Posterior cingulate gyrus (tissue), 11 donors: Measurements from ENCODE around the gene DGAT2L6.

Experiments
- DNase-seq, 10 donors: peaks; one replicate each; pipeline versions ENCODE4 v3.0.0 to v3.0.0-alpha.2; 2020 to 2021; ENCODE audit warnings: mixed read lengths in 3 of 10
- intact Hi-C: fragments of 100-400 bp; cut with DNase I; formaldehyde crosslinking; loops from one replicate; pipeline ENCODE4 v1.15.1; 2023

DGAT2L6 gene

GRCh38 chrX:70176938-70177533, at the start of gene DGAT2L6:
Gene DGAT2L6 (plus strand): TSS chrX:70177483. CDS start chrX:70177583, 100 bp downstream.
- intact Hi-C loops, result no loop called here
- DNase-seq, result no peak

GRCh38 chrX:70128071-70128470, 49.2 kb upstream of the DGAT2L6 start:
- intact Hi-C loops, result no loop called here
- DNase-seq, result no peak

GRCh38 chrX:70129816-70130215, 47.5 kb upstream of the DGAT2L6 start:
- intact Hi-C loops, result no loop called here
- no peak for DNase-seq

- intact Hi-C loops, result loop anchor here (2.0 kb wide), 1 partner anchor 301 kb away; no protein-coding TSS in a partner anchor
- DNase-seq, result no peak
Measured at GRCh38 chrX:70132224-70132623, 45.1 kb upstream of the DGAT2L6 start.

GRCh38 chrX:70132877-70133302, 44.4 kb upstream of the DGAT2L6 start:
- no peak for DNase-seq
- intact Hi-C loops, result loop anchor here (2.0 kb wide), 1 partner anchor 300 kb away; no protein-coding TSS in a partner anchor

GRCh38 chrX:70133303-70134115, 43.8 kb upstream of the DGAT2L6 start, which contains the start of gene IGBP1:
Gene IGBP1 (plus strand): TSS chrX:70133447. CDS start chrX:70133948, 501 bp downstream.
- intact Hi-C loops, result loop anchor here (2.0 kb wide), 1 partner anchor 299 kb away; no protein-coding TSS in a partner anchor
- DNase-seq, result peak; percentile 68 to 97 (median 76)

- intact Hi-C loops, result no loop called here
Measured at GRCh38 chrX:70134116-70134477, 43.2 kb upstream of the DGAT2L6 start.

GRCh38 chrX:70138622-70139021, 38.7 kb upstream of the DGAT2L6 start:
- intact Hi-C loops, result no loop called here
- DNase-seq, result no peak

More at GRCh38 chrX:70134116-70134477, 43.2 kb upstream of the DGAT2L6 start:
- no peak for DNase-seq

GRCh38 chrX:70139736-70140135, 37.5 kb upstream of the DGAT2L6 start:
- intact Hi-C loops, result no loop called here
- DNase-seq, result no peak

GRCh38 chrX:70141373-70141772, 35.9 kb upstream of the DGAT2L6 start:
- DNase-seq, result no peak
- intact Hi-C loops, result no loop called here

GRCh38 chrX:70166601-70167590, 10.4 kb upstream of the DGAT2L6 start:
- intact Hi-C loops, result no loop called here
- DNase-seq, result no peak

GRCh38 chrX:70168238-70169188, 8.8 kb upstream of the DGAT2L6 start:
- intact Hi-C loops, result no loop called here
- DNase-seq, result peak in 5 of 10 donors; percentile 12 to 86 (median 26)

GRCh38 chrX:70169281-70169680, 8.0 kb upstream of the DGAT2L6 start:
- intact Hi-C loops, result no loop called here
- no peak for DNase-seq

- no peak for DNase-seq
- intact Hi-C loops, result no loop called here
Measured at GRCh38 chrX:70171624-70172023, 5.7 kb upstream of the DGAT2L6 start.

- intact Hi-C loops, result no loop called here
- no peak for DNase-seq
Measured at GRCh38 chrX:70172221-70172620, 5.1 kb upstream of the DGAT2L6 start.

GRCh38 chrX:70172964-70173363, 4.3 kb upstream of the DGAT2L6 start:
- DNase-seq, result no peak
- intact Hi-C loops, result no loop called here

GRCh38 chrX:70174754-70175153, 2.5 kb upstream of the DGAT2L6 start:
- intact Hi-C loops, result no loop called here

GRCh38 chrX:70175338-70175737, 1.9 kb upstream of the DGAT2L6 start:
- no peak for DNase-seq
- intact Hi-C loops, result no loop called here

More at GRCh38 chrX:70174754-70175153, 2.5 kb upstream of the DGAT2L6 start:
- DNase-seq, result no peak

GRCh38 chrX:70183091-70183490, 5.8 kb downstream of the DGAT2L6 start:
- intact Hi-C loops, result no loop called here
- DNase-seq, result no peak
